Measurements from ENCODE around the gene STYK1.

Gene STYK1

DNA sequence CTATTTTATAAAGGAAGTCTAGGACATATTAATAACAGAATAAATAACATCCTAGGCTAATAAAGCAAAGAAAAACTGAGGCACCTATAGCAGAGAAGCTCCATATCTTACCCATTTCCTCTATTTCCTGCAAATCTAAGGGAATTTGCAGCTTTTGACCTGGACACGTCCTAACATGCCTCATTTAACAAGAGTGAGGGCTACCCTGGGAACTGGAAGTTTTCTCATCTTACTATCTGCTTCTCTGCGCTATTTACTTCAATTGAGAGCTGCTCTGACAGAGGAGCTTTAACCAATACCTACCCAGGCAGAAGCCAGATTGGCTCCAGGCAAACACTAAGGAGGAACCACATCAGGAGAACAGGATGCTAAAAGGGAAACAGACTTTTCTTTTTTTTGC, 43.6 kb upstream of the STYK1 start:
- Histone ChIP-seq H3K36me3 (ENCODE audit: insufficient read depth) (no peaks in the 10 kb centered on the region), H3K27ac (no peak overlapping the region), H3K79me2 (ENCODE audit: insufficient read depth, low read depth) (peaks cover 51% of the 10 kb centered on the region)

DNA sequence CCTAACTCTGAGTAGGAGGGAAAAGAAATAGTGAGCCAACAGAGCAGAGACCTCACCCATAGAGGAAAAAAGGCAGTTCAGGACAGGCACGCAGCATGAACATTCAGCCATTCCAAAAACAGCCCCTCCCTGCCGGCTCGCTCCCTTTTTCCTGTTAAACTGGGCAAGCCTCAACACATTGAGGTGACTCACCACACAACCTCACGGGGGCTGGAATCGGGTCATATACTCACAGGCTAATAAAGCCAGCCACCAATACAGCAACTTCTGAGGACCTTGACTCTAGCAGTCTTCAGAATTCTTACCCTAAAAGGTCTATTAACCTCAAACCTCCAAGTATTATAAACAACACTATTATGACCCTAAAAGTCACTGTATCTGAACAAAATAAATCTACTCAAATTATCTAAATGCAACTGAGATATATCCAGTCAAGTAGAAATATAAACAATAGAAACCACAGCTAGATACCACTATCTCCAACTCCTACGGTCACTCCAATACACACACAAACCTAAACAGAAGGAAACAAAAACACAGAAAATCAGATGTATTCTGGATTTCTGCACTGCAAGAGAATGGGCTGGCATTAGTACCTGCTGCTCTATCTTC, 43.0 kb upstream of the STYK1 start:
- no peak overlapping the region for H3K4me3 ChIP-seq (IDR thresholded peaks at IDR 0.05; ENCODE audit: insufficient read depth, low read depth, low read length)
- H3K9ac ChIP-seq: no peak overlapping the region
- peaks cover 16% of the 10 kb centered on the region for H3K4me1 ChIP-seq (ENCODE audit: low read depth, poor library complexity, severe bottlenecking)
- no peak overlapping the region for H3K4me2 ChIP-seq
- 0 out of 2 replicates have a peak, but pooled peaks cover 3% of the 10 kb centered on the region for H4K20me1 ChIP-seq (ENCODE audit: insufficient read depth)
- H3K27me3 ChIP-seq (ENCODE audit: insufficient read depth, low read depth): no peaks in the 10 kb centered on the region
- no peak overlapping the region for H3K27ac ChIP-seq
- TF ChIP-seq, protein P1, sequence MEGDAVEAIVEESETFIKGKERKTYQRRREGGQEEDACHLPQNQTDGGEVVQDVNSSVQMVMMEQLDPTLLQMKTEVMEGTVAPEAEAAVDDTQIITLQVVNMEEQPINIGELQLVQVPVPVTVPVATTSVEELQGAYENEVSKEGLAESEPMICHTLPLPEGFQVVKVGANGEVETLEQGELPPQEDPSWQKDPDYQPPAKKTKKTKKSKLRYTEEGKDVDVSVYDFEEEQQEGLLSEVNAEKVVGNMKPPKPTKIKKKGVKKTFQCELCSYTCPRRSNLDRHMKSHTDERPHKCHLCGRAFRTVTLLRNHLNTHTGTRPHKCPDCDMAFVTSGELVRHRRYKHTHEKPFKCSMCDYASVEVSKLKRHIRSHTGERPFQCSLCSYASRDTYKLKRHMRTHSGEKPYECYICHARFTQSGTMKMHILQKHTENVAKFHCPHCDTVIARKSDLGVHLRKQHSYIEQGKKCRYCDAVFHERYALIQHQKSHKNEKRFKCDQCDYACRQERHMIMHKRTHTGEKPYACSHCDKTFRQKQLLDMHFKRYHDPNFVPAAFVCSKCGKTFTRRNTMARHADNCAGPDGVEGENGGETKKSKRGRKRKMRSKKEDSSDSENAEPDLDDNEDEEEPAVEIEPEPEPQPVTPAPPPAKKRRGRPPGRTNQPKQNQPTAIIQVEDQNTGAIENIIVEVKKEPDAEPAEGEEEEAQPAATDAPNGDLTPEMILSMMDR (conservative IDR thresholded peaks at IDR 0.05; ENCODE audit: low read depth, low read length): no peak
- H3K79me2 ChIP-seq (ENCODE audit: insufficient read depth, low read depth): peaks cover 46% of the 10 kb centered on the region
- H2AFZ ChIP-seq (ENCODE audit: low read depth): no peak overlapping the region
- H3K36me3 ChIP-seq (ENCODE audit: insufficient read depth): no peaks in the 10 kb centered on the region

More for the DNA sequence above, 43.6 kb upstream of the STYK1 start:
- H3K9ac ChIP-seq: no peak overlapping the region
- 0 out of 2 replicates have a peak, but pooled peaks cover 3% of the 10 kb centered on the region for H4K20me1 ChIP-seq (ENCODE audit: insufficient read depth)
- no peak overlapping the region for H2AFZ ChIP-seq (ENCODE audit: low read depth)
- H3K4me1 ChIP-seq (ENCODE audit: low read depth, poor library complexity, severe bottlenecking): peaks cover 16% of the 10 kb centered on the region
- TF ChIP-seq, protein P1 (conservative IDR thresholded peaks at IDR 0.05; ENCODE audit: low read depth, low read length): no peak
- no peaks in the 10 kb centered on the region for H3K27me3 ChIP-seq (ENCODE audit: insufficient read depth, low read depth)
- no peak overlapping the region for H3K4me3 ChIP-seq (IDR thresholded peaks at IDR 0.05; ENCODE audit: insufficient read depth, low read depth, low read length)
- no peak overlapping the region for H3K4me2 ChIP-seq

DNA sequence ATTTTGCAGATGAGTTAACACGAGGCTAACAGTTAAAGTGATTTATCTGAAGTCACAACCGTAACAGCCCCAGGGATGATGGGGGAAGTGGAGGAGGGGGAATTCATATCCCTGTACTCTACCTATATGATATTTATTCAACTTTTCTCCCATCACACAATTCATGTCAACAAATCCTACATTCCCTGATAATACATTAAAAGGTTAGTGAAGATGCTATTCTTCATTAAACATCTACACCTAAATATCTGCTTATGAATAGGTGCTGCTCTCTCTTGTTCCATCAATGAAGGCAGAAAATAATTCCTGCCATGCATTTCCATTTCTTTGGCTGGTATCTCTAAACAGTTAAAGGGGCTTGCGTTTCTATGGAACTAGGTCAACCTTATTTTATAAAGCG, 42.4 kb upstream of the STYK1 start:
- no peaks in the 10 kb centered on the region for H3K27me3 ChIP-seq (ENCODE audit: insufficient read depth, low read depth)
- H4K20me1 ChIP-seq (ENCODE audit: insufficient read depth): 0 out of 2 replicates have a peak, but pooled peaks cover 3% of the 10 kb centered on the region
- H3K4me3 ChIP-seq (IDR thresholded peaks at IDR 0.05; ENCODE audit: insufficient read depth, low read depth, low read length): no peak overlapping the region
- peaks cover 15% of the 10 kb centered on the region for H3K4me1 ChIP-seq (ENCODE audit: low read depth, poor library complexity, severe bottlenecking)
- H3K9ac ChIP-seq: no peak overlapping the region
- no peaks in the 10 kb centered on the region for H3K36me3 ChIP-seq (ENCODE audit: insufficient read depth)
- H3K79me2 ChIP-seq (ENCODE audit: insufficient read depth, low read depth): peaks cover 40% of the 10 kb centered on the region
- H3K4me2 ChIP-seq: no peak overlapping the region
- TF ChIP-seq, protein P1 (conservative IDR thresholded peaks at IDR 0.05; ENCODE audit: low read depth, low read length): no peak
- no peak overlapping the region for H3K27ac ChIP-seq
- H2AFZ ChIP-seq (ENCODE audit: low read depth): no peak overlapping the region

DNA sequence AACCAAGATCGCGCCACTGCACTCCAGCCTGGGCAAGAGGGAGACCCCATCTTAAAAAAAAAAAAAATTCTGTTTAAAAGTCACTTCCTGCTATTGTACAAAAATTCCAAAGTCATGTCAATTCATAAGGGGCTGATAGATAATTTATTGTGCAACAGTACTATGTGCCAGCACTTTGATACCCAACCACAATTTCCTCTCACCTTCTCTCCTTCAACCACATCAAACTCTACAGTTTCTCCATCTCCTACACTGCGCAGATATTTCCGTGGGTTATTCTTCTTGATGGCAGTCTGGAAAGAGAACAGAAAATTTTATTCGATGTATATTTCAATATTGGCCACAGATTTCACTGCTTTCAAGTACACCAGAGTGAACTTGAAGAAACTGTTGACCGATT, 41.6 kb upstream of the STYK1 start:
- Histone ChIP-seq H3K4me3 (IDR thresholded peaks at IDR 0.05; ENCODE audit: insufficient read depth, low read depth, low read length) (no peak overlapping the region), H3K36me3 (ENCODE audit: insufficient read depth) (no peaks in the 10 kb centered on the region)

More for the DNA sequence above, 41.6 kb upstream of the STYK1 start:
- H4K20me1 ChIP-seq (ENCODE audit: insufficient read depth): 0 out of 2 replicates have a peak, but pooled peaks cover 3% of the 10 kb centered on the region
- H3K27ac ChIP-seq: no peak overlapping the region
- peaks cover 33% of the 10 kb centered on the region; the same call in 1 of the 2 replicates for H3K79me2 ChIP-seq (ENCODE audit: insufficient read depth, low read depth)
- H3K4me2 ChIP-seq: no peak overlapping the region
- no peak overlapping the region for H3K9ac ChIP-seq
- H2AFZ ChIP-seq (ENCODE audit: low read depth): no peak overlapping the region
- TF ChIP-seq, protein P1 (conservative IDR thresholded peaks at IDR 0.05; ENCODE audit: low read depth, low read length): no peak
- peaks cover 7% of the 10 kb centered on the region for H3K4me1 ChIP-seq (ENCODE audit: low read depth, poor library complexity, severe bottlenecking)
- no peaks in the 10 kb centered on the region for H3K27me3 ChIP-seq (ENCODE audit: insufficient read depth, low read depth)

All from KMS-11 (cell line).